Fibroblast of lung (primary cell): ENCODE measurements around the gene NPR2. TPM values are rescaled to one million over a fixed set of nuclear protein-coding genes. Genes with fewer than 3 reads are reported as not detected.
A peak's percentile ranks its signal among the peaks of the same experiment; 100 is the strongest.

Experiments
- DNase-seq, 2 donors: peaks; one replicate each; pipeline versions ENCODE4 v3.0.0 to v3.0.0-alpha.2; 2010; ENCODE audit warnings: low read depth in 2 of 2
- H2AFZ ChIP-seq: 2 replicates; pipeline ENCODE4 v1.5.1; 2012; ENCODE audit warnings: low read length, control low read depth, inconsistent platforms
- H3K27ac ChIP-seq: 2 replicates; pipeline ENCODE4 v1.5.1; 2011; ENCODE audit warnings: low read length, control low read depth; ENCODE audit not compliant: insufficient read depth
- H3K27me3 ChIP-seq: 2 replicates; pipeline ENCODE4 v1.5.1; 2011; ENCODE audit warnings: mild to moderate bottlenecking, low read length; ENCODE audit not compliant: control insufficient read depth, insufficient read depth
- H3K36me3 ChIP-seq: 2 replicates; pipeline ENCODE4 v1.5.1; 2011; ENCODE audit warnings: low read length; ENCODE audit not compliant: control insufficient read depth, insufficient read depth
- H3K4me1 ChIP-seq: 2 replicates; pipeline ENCODE4 v1.5.1; 2011; ENCODE audit warnings: low read length; ENCODE audit not compliant: control insufficient read depth, insufficient read depth; ENCODE audit errors: extremely low read depth
- H3K4me2 ChIP-seq: 2 replicates; pipeline ENCODE4 v1.5.1; 2011; ENCODE audit warnings: low read length, control low read depth; ENCODE audit not compliant: insufficient read depth; ENCODE audit errors: extremely low read depth
- H3K4me3 ChIP-seq, 4 experiments: fragments of 200-600 bp in 1 of 4; sonication (generic) in 1 of 4; replicated peaks in 1 of 4; 2 replicates each; pipeline ENCODE4 v1.5.1; 2011 to 2016; ENCODE audit warnings: low read length in 4 of 4, low read depth in 3 of 4, mild to moderate bottlenecking in 3 of 4, control low read depth in 2 of 4, inconsistent platforms in 1 of 4, mixed read lengths in 1 of 4; ENCODE audit not compliant: insufficient read depth in 1 of 4; ENCODE audit errors: control extremely low read depth in 1 of 4
- H3K79me2 ChIP-seq: 2 replicates; pipeline ENCODE4 v1.5.1; 2012; ENCODE audit warnings: mild to moderate bottlenecking, low read length, inconsistent platforms; ENCODE audit not compliant: control insufficient read depth, insufficient read depth
- H3K9ac ChIP-seq: 2 replicates; pipeline ENCODE4 v1.5.1; 2011; ENCODE audit warnings: mild to moderate bottlenecking, low read length, control low read depth; ENCODE audit not compliant: insufficient read depth
- H3K9me3 ChIP-seq: 2 replicates; pipeline ENCODE4 v1.5.1; 2012; ENCODE audit warnings: low read depth, low read length; ENCODE audit not compliant: control insufficient read depth, insufficient read depth
- H4K20me1 ChIP-seq: 2 replicates; pipeline ENCODE4 v1.5.1; 2011; ENCODE audit warnings: low read length; ENCODE audit not compliant: control insufficient read depth, insufficient read depth; ENCODE audit errors: extremely low read depth
- CTCF ChIP-seq, 2 donors: IDR thresholded peaks in 1 of 2; conservative IDR thresholded peaks in 1 of 2; 1 replicate in 1 of 2; 2 replicates in 1 of 2; pipeline ENCODE4 v1.5.1; 2011 to 2012; ENCODE audit warnings: low read length in 2 of 2, control low read depth in 1 of 2, inconsistent platforms in 1 of 2, low read depth in 1 of 2, mild to moderate bottlenecking in 1 of 2
- EZH2 ChIP-seq: IDR thresholded peaks from 2 replicates; pipeline ENCODE4 v1.5.1; 2012; ENCODE audit warnings: low read length, control low read depth, mild to moderate bottlenecking; ENCODE audit errors: missing control alignments
- polyA plus RNA-seq, 2 donors: library from polyadenylated mRNA; depleted of rRNA in 1 of 2; stranded (reverse) in 1 of 2; unstranded in 1 of 2; fragments of >200 nt; gene quantifications; 2 replicates each; pipeline ENCODE4 v1.2.1, GENCODE V29; 2011 to 2012; ENCODE audit warnings: missing spikeins in 1 of 2
- total RNA-seq: library from RNA; depleted of rRNA; stranded (reverse); fragments of >200 nt; gene quantifications from 2 replicates; pipeline ENCODE4 v1.2.1, GENCODE V29; 2014

NPR2 gene
- total and polyA plus RNA-seq, 2 donors (not counting 1 experiment from before 2014, with no cell fraction given), result 26.3 to 47.4 TPM

GRCh38 chr9:35844628-35845270 is 53.4 kb downstream of the NPR2 start:
- no peaks in the 10 kb centered on the region for H3K27me3 ChIP-seq
- H3K9ac ChIP-seq, result no peak overlapping the region
- TF ChIP-seq CTCF (conservative IDR thresholded peaks at IDR 0.05 in 1 of 2, IDR thresholded peaks at IDR 0.05 in 1 of 2; ENCODE audit: low read depth in 1 of 2, low read length in 2 of 2) (no peak), EZH2 (no peak)
- H3K36me3 ChIP-seq, result peaks cover 1% of the 10 kb centered on the region
- no peak overlapping the region for H3K4me3 ChIP-seq
- peak overlapping the region; percentile 16 for H3K27ac ChIP-seq
- no peaks in the 10 kb centered on the region for H3K9me3 ChIP-seq
- H3K79me2 ChIP-seq, result no peaks in the 10 kb centered on the region
- DNase-seq, result peak; percentile 88 to 90
- no peak overlapping the region for H2AFZ ChIP-seq
- H4K20me1 ChIP-seq, result no peaks in the 10 kb centered on the region
- peaks cover 18% of the 10 kb centered on the region for H3K4me1 ChIP-seq
- H3K4me2 ChIP-seq, result peak overlapping the region; percentile 26

- Histone ChIP-seq H3K36me3 (peaks cover 1% of the 10 kb centered on the region), H2AFZ (no peak overlapping the region), H3K9me3 (no peaks in the 10 kb centered on the region), H3K27ac (no peak overlapping the region), H3K27me3 (no peaks in the 10 kb centered on the region), H3K9ac (no peak overlapping the region), H3K4me3 (no peak overlapping the region), H4K20me1 (no peaks in the 10 kb centered on the region), H3K4me1 (peaks cover 18% of the 10 kb centered on the region), H3K79me2 (no peaks in the 10 kb centered on the region), H3K4me2 (no peak overlapping the region)
- TF ChIP-seq EZH2 (no peak), CTCF (conservative IDR thresholded peaks at IDR 0.05 in 1 of 2, IDR thresholded peaks at IDR 0.05 in 1 of 2; ENCODE audit: low read depth in 1 of 2, low read length in 2 of 2) (no peak)
- DNase-seq, result no peak
Measured at GRCh38 chr9:35845824-35846771, 54.7 kb downstream of the NPR2 start.
